HepG2 (cell line): Measurements from ENCODE around the gene C19orf38. TPM values are rescaled to one million over a fixed set of nuclear protein-coding genes. Genes with fewer than 3 reads are reported as not detected.

ENCODE experiments used
- ATAC-seq: fragments of 200-7000 bp; cut with Tn5 transposase; 3 replicates; pipeline ENCODE4 v1.9.1; 2020; ENCODE audit warnings: mild to moderate bottlenecking, moderate library complexity
- BruUV-seq: library from RNA; stranded (reverse); fragments of 400-500 nt; replicated peaks from 2 replicates; lab custom pipeline; 2021; lab: Mats Ljungman, UMichigan
- CTCF ChIA-PET: fragments of 300-600 bp; formaldehyde crosslinking; extraction: SDS; loops from one replicate; lab custom pipeline; 2021; ENCODE audit warnings: low total read pairs, inconsistent platforms, low intra/inter-chr PET ratio; lab: Yijun Ruan, JAX
- POLR2A ChIA-PET: fragments of 350-600 bp; sonication (Branson Sonifier 250); formaldehyde crosslinking; loops from one replicate; lab custom pipeline; 2020; ENCODE audit warnings: antibody characterized with exemption, inconsistent platforms; lab: Yijun Ruan, JAX
- DNase-seq: peaks from one replicate; pipeline ENCODE4 v3.0.0-alpha.2; 2015; ENCODE audit warnings: low spot score
- FAIRE-seq: peaks from 3 replicates; lab custom pipeline; 2011; peaks lifted over from hg19 to GRCh38; lab: Jason Lieb, UNC
- H2AFZ ChIP-seq: one replicate; pipeline ENCODE4 v1.6.1; 2011; ENCODE audit warnings: low read length, inconsistent platforms
- H3K27ac ChIP-seq: fragments of 300-600 bp; 3 replicates; pipeline ENCODE4 v1.8.0; 2011; ENCODE audit warnings: mixed run types, mild to moderate bottlenecking, mixed read lengths, low read length, inconsistent platforms; ENCODE audit not compliant: insufficient read depth; ENCODE audit errors: extremely low read length
- H3K27me3 ChIP-seq, 2 experiments: fragments of 200-600 bp in 1 of 2; 2 replicates in 1 of 2; 3 replicates in 1 of 2; pipeline versions ENCODE4 v1.6.0 to v1.8.0; 2011; ENCODE audit warnings: low read length in 2 of 2, mild to moderate bottlenecking in 2 of 2, moderate library complexity in 2 of 2, inconsistent platforms in 1 of 2; ENCODE audit not compliant: insufficient read depth in 2 of 2, control insufficient read depth in 1 of 2
- H3K36me3 ChIP-seq, 2 experiments: fragments of 200-600 bp in 1 of 2; replicated peaks in 1 of 2; 2 replicates in 1 of 2; 3 replicates in 1 of 2; pipeline versions ENCODE4 v1.5.1 to v1.8.0; 2011; ENCODE audit warnings: low read length in 2 of 2, inconsistent platforms in 1 of 2; ENCODE audit not compliant: insufficient read depth in 2 of 2, control insufficient read depth in 1 of 2
- H3K4me1 ChIP-seq: 2 replicates; pipeline ENCODE4 v1.5.1; 2012; ENCODE audit warnings: low read length, inconsistent platforms; ENCODE audit not compliant: insufficient read depth
- H3K4me2 ChIP-seq: 2 replicates; pipeline ENCODE4 v1.6.0; 2011; ENCODE audit warnings: low read depth, low read length, inconsistent platforms
- H3K4me3 ChIP-seq, 3 experiments: fragments of 200-600 bp in 1 of 3; sonication (generic), shearing (Covaris generic) in 1 of 3; replicated peaks in 1 of 3; 2 replicates each; pipeline ENCODE4 v1.5.1; 2011 to 2016; ENCODE audit warnings: low read length in 3 of 3, inconsistent platforms in 2 of 3, low read depth in 2 of 3, mild to moderate bottlenecking in 2 of 3, control low read depth in 1 of 3, mixed read lengths in 1 of 3; ENCODE audit not compliant: insufficient read depth in 1 of 3
- H3K79me2 ChIP-seq: one replicate; pipeline ENCODE4 v1.6.1; 2011; ENCODE audit warnings: low read length, inconsistent platforms; ENCODE audit not compliant: insufficient read depth
- H3K9ac ChIP-seq: 2 replicates; pipeline ENCODE4 v1.6.0; 2011; ENCODE audit warnings: mild to moderate bottlenecking, low read depth, low read length, inconsistent platforms; ENCODE audit not compliant: insufficient read depth
- H3K9me3 ChIP-seq: 2 replicates; pipeline ENCODE4 v1.5.1; 2012; ENCODE audit warnings: mild to moderate bottlenecking, low read length
- H4K20me1 ChIP-seq: 2 replicates; pipeline ENCODE4 v1.6.0; 2011; ENCODE audit warnings: inconsistent platforms, mild to moderate bottlenecking, low read length, moderate library complexity; ENCODE audit not compliant: insufficient read depth
- ARNT2 ChIP-seq: sonication (generic); formaldehyde crosslinking; IDR thresholded peaks from 2 replicates; pipeline ENCODE4 v1.8.0; 2022; ENCODE audit warnings: mild to moderate bottlenecking, low read depth, missing genetic modification reagents, moderate library complexity
- CREBL2 ChIP-seq: sonication (generic); formaldehyde crosslinking; IDR thresholded peaks from 2 replicates; pipeline ENCODE4 v1.8.1; 2023; ENCODE audit warnings: missing genetic modification reagents, mild to moderate bottlenecking, borderline replicate concordance
- GATAD1 ChIP-seq: IDR thresholded peaks from 2 replicates; pipeline ENCODE4 v1.6.1; 2016; ENCODE audit warnings: missing genetic modification reagents, missing compliant biosample characterization
- HDAC1 ChIP-seq: sonication (generic); formaldehyde crosslinking; IDR thresholded peaks from 2 replicates; pipeline ENCODE4 v1.5.1; 2020; ENCODE audit warnings: mild to moderate bottlenecking, missing genetic modification reagents
- JUN ChIP-seq: sonication (generic); formaldehyde crosslinking; IDR thresholded peaks from 2 replicates; pipeline ENCODE4 v1.4.0; 2020; ENCODE audit warnings: mild to moderate bottlenecking, missing genetic modification reagents
- NFYB ChIP-seq: sonication (generic); formaldehyde crosslinking; IDR thresholded peaks from 2 replicates; pipeline ENCODE4 v1.4.0; 2020; ENCODE audit warnings: missing genetic modification reagents
- TRAFD1 ChIP-seq: sonication (generic); formaldehyde crosslinking; IDR thresholded peaks from 2 replicates; pipeline ENCODE4 v1.5.1; 2020; ENCODE audit warnings: missing genetic modification reagents, mild to moderate bottlenecking, borderline replicate concordance
- ZMYM2 ChIP-seq: sonication (generic); formaldehyde crosslinking; IDR thresholded peaks from 2 replicates; pipeline ENCODE4 v1.8.0; 2022; ENCODE audit warnings: mild to moderate bottlenecking, missing genetic modification reagents
- ZNF124 ChIP-seq: sonication (generic); formaldehyde crosslinking; IDR thresholded peaks from 2 replicates; pipeline ENCODE4 v1.4.0; 2020; ENCODE audit warnings: missing genetic modification reagents
- ZNF263 ChIP-seq: sonication (generic); formaldehyde crosslinking; IDR thresholded peaks from 2 replicates; pipeline ENCODE4 v1.4.0; 2020; ENCODE audit warnings: missing genetic modification reagents
- ZNF547 ChIP-seq: sonication (generic); formaldehyde crosslinking; IDR thresholded peaks from 2 replicates; pipeline ENCODE4 v1.5.1; 2020; ENCODE audit warnings: mild to moderate bottlenecking, missing genetic modification reagents
- ZNF607 ChIP-seq: sonication (generic); formaldehyde crosslinking; IDR thresholded peaks from 2 replicates; pipeline ENCODE4 v1.5.1; 2020; ENCODE audit warnings: missing genetic modification reagents, mild to moderate bottlenecking, borderline replicate concordance
- ZSCAN21 ChIP-seq: sonication (generic); formaldehyde crosslinking; IDR thresholded peaks from 2 replicates; pipeline ENCODE4 v1.8.0; 2022; ENCODE audit warnings: mild to moderate bottlenecking, missing genetic modification reagents, moderate library complexity, borderline replicate concordance
- WGBS: methylation state at CpG from one replicate; pipeline ENCODE4 v1.1.6; 2017; ENCODE audit warnings: low lambda C conversion rate; 5-methylcytosine and 5-hydroxymethylcytosine counted together
- in situ Hi-C: cut with HindIII; loops from 2 replicates; pipeline ENCODE4 v1.10.0; 2017; ENCODE audit warnings: low pct_unique_long_range_greater_than_20kb; ENCODE audit not compliant: extremely low pct_ligation_motif_present
- intact Hi-C: fragments of 100-400 bp; cut with micrococcal nuclease; formaldehyde crosslinking; loops from one replicate; pipeline ENCODE4 v1.10.0; 2022; ENCODE audit not compliant: unreplicated experiment
- polyA plus RNA-seq, 8 experiments: library from polyadenylated mRNA; depleted of rRNA in 3 of 8; stranded (reverse) in 7 of 8; unstranded in 1 of 8; fragments of >200 nt; fragmentation: Illumina TruSeq in 4 of 8; extraction: Trizol in 4 of 8; gene quantifications; 2 replicates each; pipeline versions ENCODE4 v1.2.1 to v1.2.3, GENCODE V29; 2011 to 2016; ENCODE audit warnings: low read depth in 4 of 8, missing spikeins in 1 of 8, mixed read lengths in 1 of 8; ENCODE audit not compliant: insufficient read depth in 1 of 8
- total RNA-seq, 5 experiments: library from RNA; depleted of rRNA; stranded (reverse); fragments of >200 nt; fragmentation: Illumina TruSeq; extraction: Trizol; gene quantifications; 2 replicates each; pipeline ENCODE4 v1.2.3, GENCODE V29; 2016; ENCODE audit warnings: low read depth in 1 of 5

Gene C19orf38
- total and polyA plus RNA-seq, 2 of the 13 experiments (the other 11 are each of a cell fraction or from before 2014, with no cell fraction given), result 0.11 TPM; not detected in 1

- FAIRE-seq (no peak), DNase-seq (no peak), ATAC-seq (no peak)
- Histone ChIP-seq H3K27me3 (no peaks in the 10 kb centered on the region), H3K4me3 (no peak overlapping the region), H3K9ac (no peak overlapping the region), H3K36me3 (peaks cover 0 to 5% of the 10 kb centered on the region in 2 experiments; a peak in 3 of 5 replicates), H3K4me1 (peaks cover 15% of the 10 kb centered on the region), H3K27ac (no peak overlapping the region), H4K20me1 (peaks cover 26% of the 10 kb centered on the region; the same call in 1 of the 2 replicates), H3K79me2 (peaks cover 32% of the 10 kb centered on the region), H3K4me2 (no peak overlapping the region), H3K9me3 (no peaks in the 10 kb centered on the region), H2AFZ (no peak overlapping the region)
- intact Hi-C loops (no loop called here), in situ Hi-C loops (no loop called here)
- POLR2A ChIA-PET, result no interaction called here
- no TSS peak for BruUV-seq
- no peak for TF ChIP-seq JUN (CRISPR knock-in tag)
- TF ChIP-seq ZNF263 (CRISPR knock-in tag), result no peak
- no peak for TF ChIP-seq ZMYM2
- no peak for TF ChIP-seq HDAC1
- TF ChIP-seq TRAFD1 (CRISPR knock-in tag), result no peak
- no peak for TF ChIP-seq ARNT2 (CRISPR knock-in tag)
- TF ChIP-seq GATAD1 (CRISPR knock-in tag), result no peak
- no peak for TF ChIP-seq ZSCAN21 (CRISPR knock-in tag)
- TF ChIP-seq ZNF547 (CRISPR knock-in tag), result no peak
- no peak for TF ChIP-seq ZNF124 (CRISPR knock-in tag)
- no peak for TF ChIP-seq ZNF607 (CRISPR knock-in tag)
- no peak for TF ChIP-seq NFYB (CRISPR knock-in tag)
- no peak for TF ChIP-seq CREBL2 (CRISPR knock-in tag)
- 95% methylated on average over 7 of the region's 7 CpGs for WGBS
- CTCF ChIA-PET, result no interaction called here
Observed at GRCh38 chr19:10894911-10895213, 46.6 kb downstream of the C19orf38 start.
